Kidney epithelial cell (primary cell): ENCODE data around the gene WBP2. TPM values are rescaled to one million over a fixed set of nuclear protein-coding genes. Genes with fewer than 3 reads are reported as not detected.
"Not testable (repeated sequence)": the region's sequence is repeated elsewhere in the genome, so short reads cannot be mapped to it uniquely, and the experiment has no call there.

Experiments used
- DNase-seq: peaks from one replicate; pipeline ENCODE4 v3.0.0-alpha.2; 2010; ENCODE audit warnings: low read depth
- H3K27me3 ChIP-seq: 2 replicates; pipeline ENCODE4 v1.6.0; 2011; ENCODE audit warnings: low read length; ENCODE audit not compliant: control insufficient read depth, insufficient read depth
- H3K36me3 ChIP-seq: 2 replicates; pipeline ENCODE4 v1.5.1; 2011; ENCODE audit warnings: low read length; ENCODE audit not compliant: control insufficient read depth, insufficient read depth
- H3K4me3 ChIP-seq: 2 replicates; pipeline ENCODE4 v1.5.1; 2011; ENCODE audit warnings: low read depth, mild to moderate bottlenecking, control low read depth, low read length
- total RNA-seq: library from RNA; depleted of rRNA; stranded (reverse); fragments of >200 nt; gene quantifications from 2 replicates; pipeline ENCODE4 v1.2.3, GENCODE V29; 2015
- TF ChIP-seq, protein P1 (sequence below): IDR thresholded peaks from 2 replicates; pipeline ENCODE4 v1.5.1; 2011; ENCODE audit warnings: mild to moderate bottlenecking, moderate library complexity, low read length, control low read depth, inconsistent platforms; ENCODE audit not compliant: insufficient read depth, poor library complexity, severe bottlenecking

Gene WBP2
- total RNA-seq, 1 donor from 2014 or later: 105 TPM

DNA sequence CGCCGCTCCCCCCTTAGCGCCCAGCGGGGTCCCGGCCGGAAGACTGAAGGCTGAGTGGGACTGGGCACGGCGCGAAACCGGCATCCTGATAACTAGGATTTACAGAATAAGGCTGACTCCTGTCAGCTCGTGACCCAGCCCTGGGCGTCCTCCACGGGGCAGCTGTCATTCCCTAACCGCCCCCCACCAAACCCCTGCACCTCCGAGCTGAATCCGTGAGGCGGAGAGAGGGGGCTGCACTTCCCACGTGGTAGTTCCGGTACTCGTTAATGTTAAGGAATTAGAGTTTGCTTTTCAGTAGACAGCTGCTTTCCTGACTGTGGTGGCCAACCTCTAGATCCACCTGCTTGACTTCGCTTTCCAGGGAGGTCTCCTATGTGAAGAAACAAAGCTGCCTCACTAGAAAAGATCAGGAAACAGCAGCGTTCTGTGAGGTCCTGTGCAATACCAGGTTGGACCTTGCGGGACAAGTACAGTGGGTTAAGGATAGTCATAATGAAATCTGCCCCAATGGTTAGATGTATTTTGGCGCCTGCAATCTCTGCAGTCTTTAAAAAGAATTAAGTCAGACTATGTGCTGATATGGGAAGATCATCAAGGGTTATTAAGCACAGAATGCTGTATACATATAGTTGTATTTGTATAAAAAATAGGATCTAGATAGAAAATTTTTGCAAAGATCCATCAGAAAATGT is 1.1 kb upstream of the WBP2 start:
- Histone ChIP-seq H3K4me3 (peak overlapping the region; percentile 72), H3K27me3 (no peaks in the 10 kb centered on the region), H3K36me3 (no peaks in the 10 kb centered on the region)
- TF ChIP-seq, protein P1, sequence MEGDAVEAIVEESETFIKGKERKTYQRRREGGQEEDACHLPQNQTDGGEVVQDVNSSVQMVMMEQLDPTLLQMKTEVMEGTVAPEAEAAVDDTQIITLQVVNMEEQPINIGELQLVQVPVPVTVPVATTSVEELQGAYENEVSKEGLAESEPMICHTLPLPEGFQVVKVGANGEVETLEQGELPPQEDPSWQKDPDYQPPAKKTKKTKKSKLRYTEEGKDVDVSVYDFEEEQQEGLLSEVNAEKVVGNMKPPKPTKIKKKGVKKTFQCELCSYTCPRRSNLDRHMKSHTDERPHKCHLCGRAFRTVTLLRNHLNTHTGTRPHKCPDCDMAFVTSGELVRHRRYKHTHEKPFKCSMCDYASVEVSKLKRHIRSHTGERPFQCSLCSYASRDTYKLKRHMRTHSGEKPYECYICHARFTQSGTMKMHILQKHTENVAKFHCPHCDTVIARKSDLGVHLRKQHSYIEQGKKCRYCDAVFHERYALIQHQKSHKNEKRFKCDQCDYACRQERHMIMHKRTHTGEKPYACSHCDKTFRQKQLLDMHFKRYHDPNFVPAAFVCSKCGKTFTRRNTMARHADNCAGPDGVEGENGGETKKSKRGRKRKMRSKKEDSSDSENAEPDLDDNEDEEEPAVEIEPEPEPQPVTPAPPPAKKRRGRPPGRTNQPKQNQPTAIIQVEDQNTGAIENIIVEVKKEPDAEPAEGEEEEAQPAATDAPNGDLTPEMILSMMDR: no peak
- no peak for DNase-seq

DNA sequence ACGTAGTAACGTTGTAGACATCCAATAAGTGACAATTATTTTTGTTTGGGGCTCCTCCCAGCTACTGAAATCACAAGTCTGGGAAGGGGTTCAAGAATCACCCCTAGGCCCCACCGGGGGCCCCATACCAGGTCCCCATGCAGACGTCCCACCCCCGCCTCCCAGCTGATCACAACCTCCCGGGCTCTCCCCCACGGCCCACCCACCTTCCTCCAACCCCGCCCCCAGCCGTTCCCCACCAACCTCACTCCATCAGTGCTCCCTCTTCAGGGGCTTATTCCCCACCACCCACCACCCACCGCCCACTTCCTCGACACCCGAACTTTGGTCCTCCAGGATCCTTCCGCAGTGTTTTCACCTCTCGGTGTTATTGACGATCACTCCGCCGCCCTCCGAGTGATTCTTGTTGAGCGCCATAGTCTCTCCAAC is 240 bp downstream of the WBP2 start:
- peak overlapping the region; percentile 53 for H3K4me3 ChIP-seq
- TF ChIP-seq, protein P1: peak; percentile 20
- no peaks in the 10 kb centered on the region for H3K27me3 ChIP-seq
- H3K36me3 ChIP-seq: no peaks in the 10 kb centered on the region
- no peak for DNase-seq

DNA sequence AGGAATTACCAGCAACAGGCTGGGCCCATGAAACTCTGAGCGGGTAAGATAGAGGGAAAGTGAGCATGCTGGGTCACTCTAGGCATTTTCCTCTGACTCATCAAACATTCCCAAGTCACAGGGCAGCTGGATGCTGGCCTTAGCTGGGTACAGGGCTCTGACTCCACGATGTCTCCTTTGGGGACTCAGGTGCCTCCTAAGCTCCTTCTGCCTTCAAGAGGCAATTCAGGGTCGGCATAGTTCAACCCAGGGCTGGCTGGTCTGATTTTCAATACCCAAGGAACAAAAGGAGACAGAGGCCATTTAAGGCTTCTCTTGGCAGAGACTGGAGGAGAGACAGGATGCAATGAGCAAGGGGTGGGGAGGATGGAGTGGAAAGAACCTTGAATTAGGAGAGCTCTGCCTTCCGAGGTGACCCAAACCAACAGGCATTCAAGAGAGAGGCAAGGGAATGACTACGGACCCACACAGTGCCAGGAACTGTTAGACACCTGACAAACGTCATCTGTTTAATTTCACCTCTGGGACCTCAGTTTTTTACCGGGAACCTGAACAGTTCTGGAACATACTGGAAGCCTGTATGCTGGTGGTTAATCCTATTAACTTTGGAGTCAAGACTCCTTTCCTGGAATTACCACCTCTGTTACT is 910 bp downstream of the WBP2 start:
- no peak for DNase-seq
- peaks cover 2% of the 10 kb centered on the region for H3K36me3 ChIP-seq

DNA sequence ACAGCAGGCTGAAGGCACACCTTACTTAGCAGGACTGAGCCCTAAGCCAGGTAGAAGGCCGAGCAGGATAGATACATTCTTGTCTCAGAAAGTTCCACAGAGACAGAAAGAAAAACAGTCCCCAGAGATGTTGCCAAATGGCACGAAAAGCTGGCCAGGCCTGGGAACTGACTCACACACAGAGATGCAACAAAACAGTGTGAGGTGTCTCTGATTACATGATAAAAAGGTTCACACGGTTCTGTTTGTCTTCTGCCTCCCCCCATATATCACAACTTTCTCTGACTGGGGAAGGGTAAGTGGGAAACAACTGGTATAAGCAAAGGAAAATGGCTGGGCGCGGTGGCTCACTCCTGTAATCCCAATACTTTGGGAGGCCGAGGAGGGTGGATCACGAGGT is 1.7 kb downstream of the WBP2 start:
- H3K4me3 ChIP-seq: no peak overlapping the region
- H3K36me3 ChIP-seq: peaks cover 2% of the 10 kb centered on the region
- no peaks in the 10 kb centered on the region for H3K27me3 ChIP-seq
- TF ChIP-seq, protein P1: no peak
- DNase-seq: no peak

More for the DNA sequence above, 910 bp downstream of the WBP2 start:
- Histone ChIP-seq H3K4me3 (peak overlapping the region; percentile 53), H3K27me3 (no peaks in the 10 kb centered on the region)
- TF ChIP-seq, protein P1: no peak

DNA sequence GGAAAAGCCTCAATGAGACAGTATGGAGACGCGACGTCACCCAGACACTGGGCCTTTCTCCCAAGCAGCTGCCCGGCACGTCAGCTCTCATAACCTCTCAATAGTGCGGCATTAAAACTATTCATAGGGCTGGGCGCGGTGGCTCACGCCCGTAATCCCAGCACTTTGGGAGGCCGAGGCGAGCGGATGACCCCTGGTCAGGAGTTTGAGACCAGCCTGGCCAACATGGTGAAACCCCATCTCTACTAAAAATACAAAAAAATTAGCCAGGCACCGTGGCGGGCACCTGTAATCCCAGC is 3.5 kb downstream of the WBP2 start:
- not testable (repeated sequence) for H3K4me3 ChIP-seq, H3K27me3 ChIP-seq, H3K36me3 ChIP-seq, DNase-seq

DNA sequence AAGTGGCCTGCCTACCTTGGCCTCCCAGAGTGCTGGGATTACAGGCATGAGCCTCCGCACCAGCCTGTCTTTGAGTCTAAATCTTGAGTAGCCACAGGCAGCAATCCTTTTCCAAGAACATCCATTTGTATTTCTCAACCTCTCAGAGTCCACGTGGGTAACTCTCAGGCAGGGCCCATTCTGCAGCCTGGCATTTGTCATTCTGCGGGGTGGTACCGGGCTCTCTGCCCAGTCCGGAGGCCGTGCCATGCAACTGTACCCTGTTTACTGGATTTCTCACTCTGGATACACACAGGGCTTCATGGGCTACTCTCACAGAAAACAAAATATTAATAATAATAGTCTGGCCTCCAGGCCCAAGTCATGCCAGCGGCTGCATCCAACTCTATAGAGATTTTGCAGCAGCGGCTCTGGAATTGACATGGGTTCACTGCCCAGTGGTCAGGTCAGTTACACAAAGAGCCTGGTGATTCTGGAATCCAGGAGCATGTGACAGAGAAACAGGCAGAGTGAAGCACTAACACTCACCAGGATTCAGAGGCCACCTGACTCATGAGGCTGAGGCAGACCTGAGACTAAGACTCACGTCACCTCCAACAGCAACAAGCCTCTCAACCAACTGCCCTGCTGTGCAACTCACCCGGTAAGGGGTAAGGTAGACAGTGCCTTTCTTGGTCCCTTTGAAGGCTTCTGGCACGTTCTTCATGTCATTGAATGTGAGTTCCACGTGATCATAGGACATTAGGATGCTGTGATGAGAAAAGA is 4.0 kb downstream of the WBP2 start:
- DNase-seq: no peak
- Histone ChIP-seq H3K36me3 (peaks cover 5% of the 10 kb centered on the region), H3K27me3 (no peaks in the 10 kb centered on the region), H3K4me3 (no peak overlapping the region)
- TF ChIP-seq, protein P1: no peak
